HEK293 (cell line): ENCODE results near the gene JUND.
A peak's percentile ranks its signal among the peaks of the same experiment; 100 is the strongest.

Experiments
- BCL11A ChIP-seq: fragments of 450-650 bp; formaldehyde crosslinking; IDR thresholded peaks from 2 replicates; pipeline ENCODE4 v1.5.1; 2016; ENCODE audit warnings: low read depth, missing biosample characterization, missing genetic modification characterization
- GLI4 ChIP-seq: fragments of 450-650 bp; formaldehyde crosslinking; IDR thresholded peaks from 2 replicates; pipeline ENCODE4 v1.5.1; 2016; ENCODE audit warnings: missing biosample characterization, missing genetic modification characterization
- KLF16 ChIP-seq: fragments of 450-650 bp; formaldehyde crosslinking; IDR thresholded peaks from 2 replicates; pipeline ENCODE4 v1.5.1; 2017; ENCODE audit warnings: missing biosample characterization, missing genetic modification characterization
- REPIN1 ChIP-seq: fragments of 450-650 bp; formaldehyde crosslinking; IDR thresholded peaks from 2 replicates; pipeline ENCODE4 v1.5.1; 2017; ENCODE audit warnings: missing biosample characterization, missing genetic modification characterization, low read depth
- YY1 ChIP-seq: fragments of 450-650 bp; formaldehyde crosslinking; IDR thresholded peaks from 2 replicates; pipeline ENCODE4 v1.5.1; 2018; ENCODE audit warnings: missing biosample characterization, missing genetic modification characterization
- ZBTB20 ChIP-seq: fragments of 450-650 bp; formaldehyde crosslinking; IDR thresholded peaks from 2 replicates; pipeline ENCODE4 v1.5.1; 2016; ENCODE audit warnings: missing biosample characterization, missing genetic modification characterization
- ZNF112 ChIP-seq: fragments of 450-650 bp; formaldehyde crosslinking; IDR thresholded peaks from 2 replicates; pipeline ENCODE4 v1.5.0; 2017; ENCODE audit warnings: missing biosample characterization, missing genetic modification characterization
- ZNF146 ChIP-seq: fragments of 450-650 bp; formaldehyde crosslinking; IDR thresholded peaks from 2 replicates; pipeline ENCODE4 v1.5.1; 2016; ENCODE audit warnings: missing biosample characterization, missing genetic modification characterization
- ZNF174 ChIP-seq: fragments of 450-650 bp; formaldehyde crosslinking; IDR thresholded peaks from 2 replicates; pipeline ENCODE4 v1.5.0; 2017; ENCODE audit warnings: missing biosample characterization, mild to moderate bottlenecking, missing genetic modification characterization
- ZNF707 ChIP-seq: fragments of 450-650 bp; formaldehyde crosslinking; IDR thresholded peaks from 2 replicates; pipeline ENCODE4 v1.5.1; 2016; ENCODE audit warnings: missing biosample characterization, missing genetic modification characterization
- TF ChIP-seq, protein P1 (sequence below): fragments of 450-650 bp; IDR thresholded peaks from 2 replicates; pipeline ENCODE4 v1.5.1; 2018; ENCODE audit warnings: missing biosample characterization, mild to moderate bottlenecking, missing genetic modification characterization
- TF ChIP-seq, protein P2 (sequence below): fragments of 450-650 bp; formaldehyde crosslinking; IDR thresholded peaks from 2 replicates; pipeline ENCODE4 v1.5.1; 2016; ENCODE audit warnings: missing biosample characterization, missing genetic modification characterization
- TF ChIP-seq, protein P3 (sequence below): fragments of 450-650 bp; formaldehyde crosslinking; IDR thresholded peaks from 2 replicates; pipeline ENCODE4 v1.5.1; 2016; ENCODE audit warnings: missing biosample characterization, missing genetic modification characterization
- TF ChIP-seq, protein P4 (sequence below): fragments of 450-650 bp; formaldehyde crosslinking; IDR thresholded peaks from 2 replicates; pipeline ENCODE4 v1.5.1; 2016; ENCODE audit warnings: missing biosample characterization, missing genetic modification characterization

DNA sequence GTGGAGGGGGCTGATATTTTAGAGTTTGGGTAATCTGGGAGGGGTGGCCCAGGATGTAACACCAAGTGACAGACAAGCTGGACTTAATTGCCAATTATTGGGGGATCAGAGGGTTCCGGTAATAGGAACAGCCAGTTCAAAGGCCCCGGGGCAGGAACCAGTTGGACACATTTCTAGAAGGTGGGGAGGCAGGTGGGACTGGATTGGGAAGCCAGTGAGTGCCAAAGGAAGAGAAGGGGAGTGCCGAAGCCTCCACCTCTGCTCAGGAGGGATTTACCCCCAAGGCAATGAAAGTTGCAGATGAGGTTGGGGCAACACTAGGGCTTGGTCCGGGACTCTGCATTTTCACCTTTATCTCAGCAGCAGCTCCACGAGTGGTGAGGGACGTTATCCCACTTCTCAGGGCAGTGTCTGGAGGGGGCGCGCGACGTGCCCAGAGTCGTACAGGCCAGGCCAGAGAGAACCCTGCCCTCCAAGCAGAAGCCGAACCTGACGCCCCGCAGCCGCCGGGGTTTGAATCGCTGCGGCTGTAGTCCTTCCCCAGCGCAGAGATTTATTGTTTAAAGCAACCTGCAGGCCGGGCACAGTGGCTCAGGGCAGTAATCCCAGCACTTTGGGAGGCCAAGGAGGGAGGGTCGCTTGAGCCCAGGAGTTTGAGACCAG, 5.7 kb upstream of the JUND start:
- TF ChIP-seq, protein P1, sequence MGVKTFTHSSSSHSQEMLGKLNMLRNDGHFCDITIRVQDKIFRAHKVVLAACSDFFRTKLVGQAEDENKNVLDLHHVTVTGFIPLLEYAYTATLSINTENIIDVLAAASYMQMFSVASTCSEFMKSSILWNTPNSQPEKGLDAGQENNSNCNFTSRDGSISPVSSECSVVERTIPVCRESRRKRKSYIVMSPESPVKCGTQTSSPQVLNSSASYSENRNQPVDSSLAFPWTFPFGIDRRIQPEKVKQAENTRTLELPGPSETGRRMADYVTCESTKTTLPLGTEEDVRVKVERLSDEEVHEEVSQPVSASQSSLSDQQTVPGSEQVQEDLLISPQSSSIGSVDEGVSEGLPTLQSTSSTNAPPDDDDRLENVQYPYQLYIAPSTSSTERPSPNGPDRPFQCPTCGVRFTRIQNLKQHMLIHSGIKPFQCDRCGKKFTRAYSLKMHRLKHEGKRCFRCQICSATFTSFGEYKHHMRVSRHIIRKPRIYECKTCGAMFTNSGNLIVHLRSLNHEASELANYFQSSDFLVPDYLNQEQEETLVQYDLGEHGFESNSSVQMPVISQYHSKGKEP (tag by site-specific recombination): no peak
- TF ChIP-seq, protein P2, sequence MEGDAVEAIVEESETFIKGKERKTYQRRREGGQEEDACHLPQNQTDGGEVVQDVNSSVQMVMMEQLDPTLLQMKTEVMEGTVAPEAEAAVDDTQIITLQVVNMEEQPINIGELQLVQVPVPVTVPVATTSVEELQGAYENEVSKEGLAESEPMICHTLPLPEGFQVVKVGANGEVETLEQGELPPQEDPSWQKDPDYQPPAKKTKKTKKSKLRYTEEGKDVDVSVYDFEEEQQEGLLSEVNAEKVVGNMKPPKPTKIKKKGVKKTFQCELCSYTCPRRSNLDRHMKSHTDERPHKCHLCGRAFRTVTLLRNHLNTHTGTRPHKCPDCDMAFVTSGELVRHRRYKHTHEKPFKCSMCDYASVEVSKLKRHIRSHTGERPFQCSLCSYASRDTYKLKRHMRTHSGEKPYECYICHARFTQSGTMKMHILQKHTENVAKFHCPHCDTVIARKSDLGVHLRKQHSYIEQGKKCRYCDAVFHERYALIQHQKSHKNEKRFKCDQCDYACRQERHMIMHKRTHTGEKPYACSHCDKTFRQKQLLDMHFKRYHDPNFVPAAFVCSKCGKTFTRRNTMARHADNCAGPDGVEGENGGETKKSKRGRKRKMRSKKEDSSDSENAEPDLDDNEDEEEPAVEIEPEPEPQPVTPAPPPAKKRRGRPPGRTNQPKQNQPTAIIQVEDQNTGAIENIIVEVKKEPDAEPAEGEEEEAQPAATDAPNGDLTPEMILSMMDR (tag by site-specific recombination): no peak
- TF ChIP-seq ZBTB20 (tag by site-specific recombination) (peak; percentile 48; the same call in 1 of the 2 replicates), BCL11A (tag by site-specific recombination) (no peak), ZNF707 (tag by site-specific recombination) (no peak), ZNF112 (tag by site-specific recombination) (no peak), KLF16 (tag by site-specific recombination) (no peak), ZNF174 (tag by site-specific recombination) (no peak), ZNF146 (tag by site-specific recombination) (no peak), REPIN1 (tag by site-specific recombination) (no peak), GLI4 (no peak), YY1 (tag by site-specific recombination) (no peak)
- TF ChIP-seq, protein P3, sequence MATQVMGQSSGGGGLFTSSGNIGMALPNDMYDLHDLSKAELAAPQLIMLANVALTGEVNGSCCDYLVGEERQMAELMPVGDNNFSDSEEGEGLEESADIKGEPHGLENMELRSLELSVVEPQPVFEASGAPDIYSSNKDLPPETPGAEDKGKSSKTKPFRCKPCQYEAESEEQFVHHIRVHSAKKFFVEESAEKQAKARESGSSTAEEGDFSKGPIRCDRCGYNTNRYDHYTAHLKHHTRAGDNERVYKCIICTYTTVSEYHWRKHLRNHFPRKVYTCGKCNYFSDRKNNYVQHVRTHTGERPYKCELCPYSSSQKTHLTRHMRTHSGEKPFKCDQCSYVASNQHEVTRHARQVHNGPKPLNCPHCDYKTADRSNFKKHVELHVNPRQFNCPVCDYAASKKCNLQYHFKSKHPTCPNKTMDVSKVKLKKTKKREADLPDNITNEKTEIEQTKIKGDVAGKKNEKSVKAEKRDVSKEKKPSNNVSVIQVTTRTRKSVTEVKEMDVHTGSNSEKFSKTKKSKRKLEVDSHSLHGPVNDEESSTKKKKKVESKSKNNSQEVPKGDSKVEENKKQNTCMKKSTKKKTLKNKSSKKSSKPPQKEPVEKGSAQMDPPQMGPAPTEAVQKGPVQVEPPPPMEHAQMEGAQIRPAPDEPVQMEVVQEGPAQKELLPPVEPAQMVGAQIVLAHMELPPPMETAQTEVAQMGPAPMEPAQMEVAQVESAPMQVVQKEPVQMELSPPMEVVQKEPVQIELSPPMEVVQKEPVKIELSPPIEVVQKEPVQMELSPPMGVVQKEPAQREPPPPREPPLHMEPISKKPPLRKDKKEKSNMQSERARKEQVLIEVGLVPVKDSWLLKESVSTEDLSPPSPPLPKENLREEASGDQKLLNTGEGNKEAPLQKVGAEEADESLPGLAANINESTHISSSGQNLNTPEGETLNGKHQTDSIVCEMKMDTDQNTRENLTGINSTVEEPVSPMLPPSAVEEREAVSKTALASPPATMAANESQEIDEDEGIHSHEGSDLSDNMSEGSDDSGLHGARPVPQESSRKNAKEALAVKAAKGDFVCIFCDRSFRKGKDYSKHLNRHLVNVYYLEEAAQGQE: no peak
- TF ChIP-seq, protein P4, sequence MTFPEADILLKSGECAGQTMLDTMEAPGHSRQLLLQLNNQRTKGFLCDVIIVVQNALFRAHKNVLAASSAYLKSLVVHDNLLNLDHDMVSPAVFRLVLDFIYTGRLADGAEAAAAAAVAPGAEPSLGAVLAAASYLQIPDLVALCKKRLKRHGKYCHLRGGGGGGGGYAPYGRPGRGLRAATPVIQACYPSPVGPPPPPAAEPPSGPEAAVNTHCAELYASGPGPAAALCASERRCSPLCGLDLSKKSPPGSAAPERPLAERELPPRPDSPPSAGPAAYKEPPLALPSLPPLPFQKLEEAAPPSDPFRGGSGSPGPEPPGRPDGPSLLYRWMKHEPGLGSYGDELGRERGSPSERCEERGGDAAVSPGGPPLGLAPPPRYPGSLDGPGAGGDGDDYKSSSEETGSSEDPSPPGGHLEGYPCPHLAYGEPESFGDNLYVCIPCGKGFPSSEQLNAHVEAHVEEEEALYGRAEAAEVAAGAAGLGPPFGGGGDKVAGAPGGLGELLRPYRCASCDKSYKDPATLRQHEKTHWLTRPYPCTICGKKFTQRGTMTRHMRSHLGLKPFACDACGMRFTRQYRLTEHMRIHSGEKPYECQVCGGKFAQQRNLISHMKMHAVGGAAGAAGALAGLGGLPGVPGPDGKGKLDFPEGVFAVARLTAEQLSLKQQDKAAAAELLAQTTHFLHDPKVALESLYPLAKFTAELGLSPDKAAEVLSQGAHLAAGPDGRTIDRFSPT: no peak
